COLO829 (cell line): Measurements from ENCODE around the gene RCHY1.
A peak's percentile ranks its signal among the peaks of the same experiment; 100 is the strongest.
"Not testable (repeated sequence)": the region's sequence is repeated elsewhere in the genome, so short reads cannot be mapped to it uniquely, and the experiment has no call there.

Experiments used
- DNase-seq: peaks from one replicate; pipeline ENCODE4 v3.0.0; 2012; ENCODE audit warnings: low spot score

Gene RCHY1

GRCh38 chr4:75514949-75515612 is 878 bp upstream of the RCHY1 start:
- DNase-seq = no peak

- no peak for DNase-seq
Measured at GRCh38 chr4:75513526-75514130, 575 bp downstream of the RCHY1 start.

GRCh38 chr4:75512386-75513211 is 1.6 kb downstream of the RCHY1 start:
- DNase-seq = peak; percentile 15

GRCh38 chr4:75511841-75512240 is 2.4 kb downstream of the RCHY1 start:
- no peak for DNase-seq

GRCh38 chr4:75509592-75509991 is 4.6 kb downstream of the RCHY1 start:
- DNase-seq = not testable (repeated sequence)

- no peak for DNase-seq
Measured at GRCh38 chr4:75505630-75506029, 8.6 kb downstream of the RCHY1 start.

- DNase-seq = no peak
Measured at GRCh38 chr4:75502671-75503070, 11.5 kb downstream of the RCHY1 start.

GRCh38 chr4:75499900-75500299 is 14.3 kb downstream of the RCHY1 start:
- no peak for DNase-seq

- no peak for DNase-seq
Measured at GRCh38 chr4:75498041-75498440, 16.2 kb downstream of the RCHY1 start.

GRCh38 chr4:75497133-75497532 is 17.1 kb downstream of the RCHY1 start:
- DNase-seq = no peak

GRCh38 chr4:75496406-75496805 is 17.8 kb downstream of the RCHY1 start:
- no peak for DNase-seq

- DNase-seq = no peak
Measured at GRCh38 chr4:75495476-75495875, 18.7 kb downstream of the RCHY1 start.

GRCh38 chr4:75494563-75494962 is 19.6 kb downstream of the RCHY1 start:
- DNase-seq = peak; percentile 8

GRCh38 chr4:75490155-75490554 is 24.0 kb downstream of the RCHY1 start:
- DNase-seq = no peak

GRCh38 chr4:75484190-75484589 is 30.0 kb downstream of the RCHY1 start:
- DNase-seq = no peak

- DNase-seq = no peak
Measured at GRCh38 chr4:75477201-75477600, 37.0 kb downstream of the RCHY1 start.

GRCh38 chr4:75470738-75471137 is 43.5 kb downstream of the RCHY1 start:
- no peak for DNase-seq

- no peak for DNase-seq
Measured at GRCh38 chr4:75469896-75470295, 44.3 kb downstream of the RCHY1 start.

- no peak for DNase-seq
Measured at GRCh38 chr4:75457365-75457764, 56.8 kb downstream of the RCHY1 start.

GRCh38 chr4:75434105-75434504 is 80.1 kb downstream of the RCHY1 start:
- DNase-seq = no peak

GRCh38 chr4:75432683-75433082 is 81.5 kb downstream of the RCHY1 start:
- DNase-seq = peak; percentile 17

- DNase-seq = no peak
Measured at GRCh38 chr4:75429208-75429607, 85.0 kb downstream of the RCHY1 start.
